ENCODE results near the gene SLC12A4. TPM values are rescaled to one million over a fixed set of nuclear protein-coding genes. Genes with fewer than 3 reads are reported as not detected.

SLC12A4 gene
- total and polyA plus RNA-seq, 2 of the 13 experiments (the other 11 are each of a cell fraction or from before 2014, with no cell fraction given): 65.1 to 84.3 TPM

DNA sequence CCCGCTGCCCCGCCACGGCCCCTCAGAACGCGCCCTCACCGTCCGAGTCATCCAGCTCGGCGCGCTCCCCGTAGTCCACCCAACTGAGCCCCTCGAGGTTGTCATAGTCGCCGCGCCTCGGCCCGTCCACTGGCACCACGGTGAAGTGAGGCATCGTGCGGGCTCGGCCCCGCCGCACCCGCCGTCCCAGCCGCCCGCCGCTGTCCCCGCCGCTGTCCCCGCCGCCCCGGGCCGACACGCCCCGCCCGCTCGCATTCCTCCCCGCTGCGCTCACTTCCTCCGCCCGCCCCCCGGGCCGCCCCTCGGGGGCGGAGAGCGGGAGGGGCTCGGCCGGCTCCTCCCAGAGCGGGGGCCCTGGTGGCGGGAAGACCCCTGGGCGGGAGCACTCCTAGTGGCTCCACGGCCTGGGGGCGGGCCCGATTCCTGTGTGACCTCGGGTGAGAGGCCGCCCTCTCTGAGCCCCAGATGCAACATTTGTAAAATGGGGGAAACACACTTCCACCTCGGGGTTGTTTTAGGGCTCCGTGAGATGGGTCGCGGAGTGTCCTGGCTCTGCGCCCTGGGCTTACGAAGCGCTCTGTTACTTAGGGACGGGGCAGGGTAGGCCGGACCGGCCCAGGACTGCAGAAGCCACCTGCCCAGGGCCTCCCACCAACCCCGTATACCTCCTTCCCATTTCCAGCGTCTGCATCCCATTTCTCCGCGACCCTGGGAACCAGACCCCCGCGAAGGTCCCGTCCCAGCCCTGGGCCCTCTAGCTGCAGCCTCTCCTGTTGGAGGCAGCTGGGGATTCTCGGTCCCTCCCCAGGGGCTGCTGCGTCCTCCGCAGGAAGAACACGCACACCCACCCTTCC is at the start of gene SLC12A4 (continued):
- no peak for TF ChIP-seq SMARCC2 (IDR thresholded peaks at IDR 0.05)
- TF ChIP-seq ZNF772 (CRISPR knock-in tag; IDR thresholded peaks at IDR 0.05): no peak; the same call in 1 of the 2 replicates
- TF ChIP-seq ZNF724P (CRISPR knock-in tag; IDR thresholded peaks at IDR 0.05; ENCODE audit: borderline replicate concordance): peak; percentile 89
- peak; percentile 58; the same call in 1 of the 2 replicates for TF ChIP-seq ZNF703 (CRISPR knock-in tag; IDR thresholded peaks at IDR 0.05; ENCODE audit: borderline replicate concordance)

DNA sequence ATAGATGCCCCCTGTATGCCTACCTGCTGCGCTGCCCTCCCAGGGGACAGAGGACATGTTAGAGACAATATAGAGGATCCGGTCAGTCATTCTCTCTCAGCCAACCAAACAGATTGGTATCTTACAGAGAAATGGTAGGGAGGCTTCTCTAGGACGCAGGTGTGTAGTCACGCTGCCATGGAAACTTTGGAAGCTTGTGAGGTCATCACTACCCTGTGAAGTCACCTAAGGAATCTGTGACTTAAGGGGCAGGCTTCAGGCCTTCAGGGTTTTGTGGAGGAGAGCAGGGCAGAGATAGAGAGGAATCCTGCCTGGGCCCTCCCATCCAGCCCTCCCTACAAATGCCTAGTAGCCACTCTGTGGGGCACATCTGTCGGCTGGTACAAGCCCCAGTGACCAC is 47.2 kb upstream of the SLC12A4 start, which contains the start of gene DPEP2NB:
Gene DPEP2NB (minus strand): TSS at position 231 of the 400 bp plus-strand sequence. CDS start 141 bp downstream, at position 90.
- H3K27ac ChIP-seq (ENCODE audit: extremely low read length, insufficient read depth, low read length): no peak within 1 kb of the TSS
- peak within 1 kb of the TSS; percentile 46; the same call in 1 of the 2 replicates for H3K4me2 ChIP-seq (ENCODE audit: low read depth, low read length)
- POLR2A ChIA-PET: no interaction called here
- no peaks in the 10 kb centered on the region for H3K36me3 ChIP-seq (replicated peaks in 1 of 2; ENCODE audit: control insufficient read depth in 1 of 2, insufficient read depth in 2 of 2, low read length in 2 of 2)
- intact Hi-C loops (cut with micrococcal nuclease; ENCODE audit: unreplicated experiment) (no loop called here), in situ Hi-C loops (cut with HindIII; ENCODE audit: extremely low pct_ligation_motif_present, low pct_unique_long_range_greater_than_20kb) (no loop called here)
- no peak within 1 kb of the TSS; a peak in 1 of 6 replicates for H3K4me3 ChIP-seq (replicated peaks in 1 of 3; ENCODE audit: insufficient read depth in 1 of 3, low read depth in 2 of 3, low read length in 3 of 3)
- TF ChIP-seq CREB1 (IDR thresholded peaks at IDR 0.05): peak; percentile 30; the same call in 1 of the 2 replicates
- TF ChIP-seq CREB1 (CRISPR knock-in tag; IDR thresholded peaks at IDR 0.05): no peak
- TF ChIP-seq ZBTB21 (CRISPR knock-in tag; IDR thresholded peaks at IDR 0.05): peak; percentile 60; the same call in 1 of the 2 replicates
- TF ChIP-seq, protein P1, sequence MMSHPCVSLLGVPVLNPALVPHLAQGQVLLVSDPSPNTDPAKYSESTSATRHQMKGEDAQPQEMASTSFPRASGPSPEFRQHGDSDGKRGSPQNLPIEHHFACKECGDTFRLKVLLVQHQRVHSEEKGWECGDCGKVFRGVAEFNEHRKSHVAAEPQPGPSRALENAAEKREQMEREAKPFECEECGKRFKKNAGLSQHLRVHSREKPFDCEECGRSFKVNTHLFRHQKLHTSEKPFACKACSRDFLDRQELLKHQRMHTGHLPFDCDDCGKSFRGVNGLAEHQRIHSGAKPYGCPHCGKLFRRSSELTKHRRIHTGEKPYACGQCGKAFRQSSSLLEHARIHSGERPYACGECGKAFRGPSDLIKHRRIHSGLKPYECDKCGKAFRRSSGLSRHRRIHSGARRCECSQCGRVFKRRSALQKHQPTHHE (CRISPR knock-in tag; IDR thresholded peaks at IDR 0.05; ENCODE audit: borderline replicate concordance): no peak
- FAIRE-seq (no peak), ATAC-seq (peak; percentile 27; the same call in 2 of the 3 replicates), DNase-seq (ENCODE audit: low spot score) (no peak)
- no peaks in the 10 kb centered on the region for H3K9me3 ChIP-seq (ENCODE audit: low read length)
- no TSS peak for BruUV-seq (replicated peaks)
- peak within 1 kb of the TSS; percentile 16 for H2AFZ ChIP-seq (ENCODE audit: low read length)
- H3K4me1 ChIP-seq (ENCODE audit: insufficient read depth, low read length): peaks cover 14% of the 10 kb centered on the region
- H3K9ac ChIP-seq (ENCODE audit: insufficient read depth, low read depth, low read length): no peak within 1 kb of the TSS
- WGBS (ENCODE audit: low lambda C conversion rate): 64% methylated on average over 5 of the region's 5 CpGs
- H4K20me1 ChIP-seq (ENCODE audit: insufficient read depth, low read length): no peaks in the 10 kb centered on the region
- H3K27me3 ChIP-seq (ENCODE audit: control insufficient read depth in 1 of 2, insufficient read depth in 2 of 2, low read length in 2 of 2): peaks cover 0 to 14% of the 10 kb centered on the region in 2 experiments; a peak in 3 of 5 replicates
- no peaks in the 10 kb centered on the region for H3K79me2 ChIP-seq (ENCODE audit: insufficient read depth, low read length)
- CTCF ChIA-PET (ENCODE audit: low intra/inter-chr PET ratio, low total read pairs): no interaction called here
